Ammon's horn (tissue), 1 donor: ENCODE results near the gene PRDM11.

Experiments
- DNase-seq: peaks from one replicate; pipeline ENCODE4 v3.0.0-alpha.2; 2016; ENCODE audit warnings: low spot score

The PRDM11 gene

DNA sequence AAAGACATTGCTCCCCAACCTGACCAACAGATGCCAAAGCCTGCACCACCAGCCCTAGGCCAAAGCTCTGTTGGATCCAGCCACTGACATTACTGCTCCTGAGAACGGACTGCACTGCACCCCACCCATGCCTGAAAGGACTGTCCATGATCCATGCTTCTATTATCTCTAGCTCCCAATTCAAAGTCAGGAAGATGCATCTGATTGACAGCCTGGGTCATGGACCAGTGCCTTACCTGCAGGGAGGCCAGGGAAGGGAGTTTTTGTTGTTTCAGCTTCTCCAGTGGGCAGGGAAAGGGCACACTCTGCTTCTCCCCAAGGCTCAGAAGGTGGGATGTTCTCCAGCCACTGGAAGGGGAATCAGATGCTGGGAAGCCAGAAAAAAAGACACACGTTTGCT, 4.8 kb upstream of the PRDM11 start:
- DNase-seq: no peak

DNA sequence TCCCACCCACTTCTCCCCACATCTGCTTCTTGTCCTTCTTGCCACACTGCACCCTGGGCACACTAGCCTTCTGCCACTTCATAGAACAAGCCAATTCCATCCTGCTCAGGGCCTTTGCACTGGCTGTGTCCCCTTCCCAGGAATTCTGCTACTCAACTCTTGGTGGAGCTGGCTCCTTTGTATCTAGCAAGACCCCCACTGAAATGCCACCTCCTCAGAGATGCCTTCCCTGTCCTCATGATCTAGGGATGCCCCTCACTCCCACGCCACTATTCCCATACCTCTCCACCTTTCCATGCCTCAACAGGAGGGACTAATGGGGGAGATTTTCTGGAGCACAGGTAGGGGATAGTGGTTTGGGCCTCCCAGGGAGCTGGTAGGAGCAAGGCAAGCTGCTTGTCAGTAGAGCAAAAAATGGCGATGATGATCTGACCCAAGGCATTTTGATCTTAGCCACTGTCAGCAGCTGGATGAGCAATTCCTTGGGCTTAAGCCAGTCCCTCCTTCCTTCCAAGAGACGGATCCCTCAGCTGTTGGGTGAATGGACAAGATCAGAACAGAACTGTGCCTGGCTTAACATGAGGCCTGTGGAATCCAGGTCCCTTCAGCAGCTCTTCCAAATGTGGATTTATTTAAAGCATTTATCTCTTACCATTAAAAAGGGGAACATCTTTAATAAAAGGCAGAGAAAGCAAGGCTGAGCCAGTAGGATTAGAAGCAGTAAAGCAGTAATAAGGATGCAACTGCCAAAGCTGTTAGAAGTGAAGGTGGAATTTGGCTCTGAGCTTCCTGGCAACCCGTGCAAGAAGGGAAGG, 4.0 kb upstream of the PRDM11 start:
- no peak for DNase-seq

DNA sequence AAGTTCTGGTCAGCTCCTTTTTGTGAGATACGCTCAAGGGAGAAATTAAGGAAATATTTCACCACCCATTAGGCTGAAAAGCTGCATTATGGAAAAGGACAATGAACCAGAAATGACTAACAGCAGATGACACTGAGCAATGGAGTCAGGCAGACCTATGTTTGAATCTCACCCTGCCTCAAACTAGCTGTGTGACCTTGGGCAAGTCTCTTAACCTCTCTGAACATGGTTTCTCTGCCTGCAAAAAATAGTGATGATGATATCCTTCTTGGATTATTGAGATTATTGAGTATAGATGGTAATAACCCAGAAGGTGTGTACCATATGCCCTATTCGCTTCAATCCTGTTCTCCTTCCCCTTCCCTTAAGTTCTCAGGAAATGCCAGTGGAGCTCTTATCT, 2.9 kb upstream of the PRDM11 start:
- no peak for DNase-seq

DNA sequence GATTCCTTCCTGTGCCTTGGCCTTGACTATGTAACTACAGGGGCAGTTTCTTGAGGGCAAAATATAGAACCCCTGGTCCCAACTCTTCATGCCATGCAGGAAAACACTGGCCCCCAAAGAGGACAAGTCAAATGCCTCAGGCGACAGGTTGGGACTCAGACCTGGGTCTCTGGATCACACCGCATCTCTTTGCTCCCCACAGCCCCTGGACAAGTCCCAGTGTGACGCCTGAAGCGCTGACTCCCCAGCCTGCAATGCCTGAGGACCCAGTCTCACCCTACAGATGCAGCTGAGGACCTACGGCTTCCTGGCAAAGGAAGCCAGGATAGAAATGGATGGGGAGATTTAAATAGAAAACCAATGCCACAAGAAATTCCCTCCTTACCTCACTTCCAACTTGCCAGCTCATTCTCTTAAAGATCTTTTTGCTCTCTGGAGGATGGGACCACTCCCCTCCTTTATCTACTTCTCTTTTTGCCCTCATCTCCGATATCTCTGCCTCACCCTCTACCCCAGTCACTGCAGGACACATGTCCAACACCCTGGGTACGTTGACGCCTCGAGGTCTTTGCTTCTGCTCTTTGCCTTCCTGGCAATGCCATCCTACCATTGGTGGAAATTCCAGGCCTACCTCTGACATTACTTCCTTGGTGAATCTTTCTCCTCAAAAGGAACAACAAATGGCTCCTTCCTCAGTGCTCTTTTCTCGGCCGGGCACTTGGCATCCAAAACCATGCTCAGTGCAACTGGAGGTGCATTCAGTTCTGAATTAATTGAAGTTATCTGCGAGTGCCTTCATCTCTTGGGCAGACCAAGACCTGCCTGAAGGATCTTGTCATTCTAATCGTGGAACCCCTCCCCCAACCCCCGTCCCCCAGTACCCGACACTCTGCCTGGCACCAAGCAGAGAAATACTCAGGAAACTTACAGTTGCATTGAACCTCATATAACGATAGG, 2.0 kb upstream of the PRDM11 start:
- peak; percentile 1 for DNase-seq

DNA sequence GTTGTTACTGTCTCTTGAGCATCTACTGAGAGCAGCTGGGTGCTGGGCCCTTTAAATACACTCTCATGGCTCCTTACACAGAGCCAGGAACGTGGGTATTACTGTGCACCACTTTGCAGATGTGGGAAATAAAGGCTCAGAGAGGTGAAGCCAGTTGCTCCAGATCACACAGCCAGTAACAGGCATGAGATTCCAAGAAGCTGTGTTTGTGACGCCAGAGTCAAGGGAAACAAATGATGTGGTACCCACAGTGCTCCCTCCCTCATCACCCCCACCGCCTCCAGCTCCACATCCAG, 1.4 kb upstream of the PRDM11 start:
- no peak for DNase-seq

DNA sequence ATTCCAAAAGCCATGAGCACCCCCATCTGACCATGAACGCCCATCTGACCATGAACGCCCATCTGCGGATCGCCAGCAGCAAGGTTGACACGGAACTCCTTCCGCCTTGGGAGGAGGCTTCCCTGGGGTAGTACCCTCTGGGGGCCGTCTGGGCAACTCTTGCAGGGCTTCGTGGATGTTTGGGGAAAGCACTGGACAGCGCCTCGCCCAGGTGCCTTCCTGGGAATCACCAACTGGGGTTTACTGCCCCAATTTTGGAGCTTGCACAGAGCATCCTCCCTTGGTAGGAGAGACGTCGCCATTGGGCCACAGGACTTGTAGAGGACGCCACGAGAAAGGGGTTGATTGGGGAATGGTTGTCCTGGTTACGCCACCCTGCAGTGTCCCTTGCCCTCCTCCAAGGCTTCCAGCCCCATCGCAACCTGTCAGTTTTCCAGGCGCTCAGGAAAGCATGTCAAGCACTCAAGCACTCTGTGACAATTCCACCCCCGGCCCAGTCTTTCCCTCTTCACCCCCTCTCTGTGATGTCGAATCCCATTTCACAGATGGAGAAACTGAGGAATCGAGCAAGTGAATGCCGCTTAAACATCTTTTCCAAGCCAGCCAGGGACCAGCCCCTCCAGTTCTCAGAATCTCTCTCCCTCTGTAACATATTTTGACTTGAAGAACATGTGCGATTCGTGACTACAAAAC, 914 bp upstream of the PRDM11 start:
- no peak for DNase-seq

DNA sequence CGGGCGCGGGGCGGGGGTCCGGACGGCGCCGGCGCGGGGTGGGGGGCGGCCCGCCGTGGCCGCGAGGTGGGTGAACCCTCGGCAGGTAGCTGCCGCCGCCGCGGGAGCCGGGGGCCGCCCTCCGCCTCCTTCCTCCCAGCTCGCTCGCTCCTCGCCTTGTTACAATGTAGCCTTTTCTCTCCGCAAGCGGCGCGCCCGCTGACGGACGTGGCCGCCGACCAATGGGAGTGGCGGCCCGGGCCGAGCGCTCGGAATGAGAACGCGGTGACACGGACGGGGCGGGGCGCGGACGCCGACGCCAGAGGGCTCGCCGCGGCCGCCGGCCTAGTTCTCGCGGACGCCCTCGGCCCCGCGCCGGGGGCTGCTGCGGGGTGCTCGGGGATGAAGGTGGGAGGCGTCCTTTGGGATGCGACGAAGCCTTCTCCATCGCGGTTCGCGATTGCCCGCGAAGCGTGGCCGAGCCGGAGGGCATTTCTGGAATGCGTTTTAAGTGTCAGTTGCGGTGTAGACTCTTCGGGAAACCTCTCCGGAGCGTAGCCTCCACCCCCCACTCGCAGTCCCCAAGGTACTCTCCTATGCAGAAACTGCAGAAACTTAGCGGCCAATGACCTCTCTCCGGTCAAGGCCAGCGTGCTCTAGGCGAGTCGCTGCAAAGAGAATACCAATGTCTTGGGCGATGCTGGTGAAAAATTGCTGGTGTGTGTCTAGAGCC, 734 bp downstream of the PRDM11 start:
- peak; percentile 96 for DNase-seq

DNA sequence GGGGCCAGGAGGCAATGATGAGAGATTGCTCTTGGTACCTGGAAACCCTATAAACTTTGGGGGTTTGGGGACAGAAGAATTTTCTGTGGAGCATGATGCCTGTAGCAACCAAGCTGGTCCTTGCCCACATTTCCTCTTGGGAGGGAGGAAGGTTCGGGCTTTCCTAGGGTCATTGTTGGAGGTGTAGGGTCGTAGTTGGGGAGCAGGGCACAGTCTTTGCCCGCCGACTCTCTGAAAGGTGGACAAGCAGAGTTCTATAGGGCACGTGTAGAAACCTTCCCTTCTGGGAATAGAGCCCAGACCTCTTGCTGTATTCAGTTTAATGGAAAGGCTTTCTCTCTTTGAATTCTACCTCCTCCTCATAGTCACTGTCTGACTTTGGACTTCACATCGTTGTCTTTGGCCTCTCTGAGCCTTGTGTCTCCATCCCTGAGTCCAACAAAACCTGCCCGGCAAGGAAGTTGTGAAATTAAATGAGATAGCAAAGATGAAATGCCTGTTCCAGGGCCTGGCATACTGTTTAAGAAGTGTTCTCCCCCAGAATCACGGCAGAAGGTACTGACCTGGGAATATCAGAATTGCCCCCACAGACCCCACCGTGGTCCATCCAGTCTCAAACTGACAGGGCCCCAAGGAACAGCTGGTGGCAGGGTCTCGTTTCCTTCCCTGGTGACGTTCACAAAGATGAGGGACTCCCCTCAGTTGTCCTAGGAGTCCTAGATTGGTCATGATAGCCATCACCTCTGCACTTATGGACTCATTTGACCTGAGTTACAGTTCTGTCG, 1.6 kb downstream of the PRDM11 start:
- no peak for DNase-seq

DNA sequence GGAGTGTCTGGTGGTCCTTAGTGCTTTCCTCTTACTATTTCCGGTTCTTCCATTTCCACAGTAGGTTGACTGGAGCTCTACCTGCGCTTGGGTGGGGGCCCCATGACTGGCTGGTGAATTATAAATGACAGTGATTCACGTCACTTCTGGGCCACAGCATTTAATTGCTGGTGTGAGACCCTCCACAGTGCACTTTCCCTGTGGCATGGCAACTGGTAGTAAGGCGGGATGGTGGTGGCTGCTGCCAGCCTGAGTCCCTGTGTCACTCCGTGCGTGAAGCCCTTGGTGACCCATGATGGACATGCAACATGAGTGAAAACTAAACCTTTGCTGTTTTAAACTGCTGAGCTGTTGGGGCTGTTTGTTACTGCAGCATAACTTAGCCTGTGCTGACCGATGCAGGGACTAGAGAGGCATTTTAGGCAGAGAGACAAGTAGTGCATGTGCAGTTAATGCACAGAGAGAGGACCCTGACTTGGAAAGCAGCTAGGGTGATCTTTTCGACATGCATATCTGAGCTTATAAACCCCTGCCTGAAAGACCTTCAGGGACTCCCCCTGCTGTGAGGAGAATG, 3.1 kb downstream of the PRDM11 start:
- no peak for DNase-seq

DNA sequence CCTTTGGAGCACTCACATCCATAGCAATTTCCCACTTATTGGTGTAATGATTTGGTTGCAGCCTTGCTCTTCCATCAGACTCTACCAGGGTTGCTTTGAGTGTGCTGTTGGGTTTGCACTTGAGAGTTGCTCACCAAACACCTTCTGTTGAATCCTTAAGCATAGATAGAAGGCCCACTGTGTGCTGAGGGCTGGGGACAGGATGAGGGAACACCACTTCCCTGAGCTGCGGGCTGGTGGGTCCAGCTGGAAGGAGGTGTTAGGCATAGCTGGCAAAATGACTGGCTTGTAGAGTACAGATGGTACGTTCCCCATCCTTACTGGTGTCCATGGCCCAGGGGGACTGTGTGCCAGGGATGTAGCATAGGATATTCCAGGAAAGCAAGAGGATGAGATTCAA, 3.9 kb downstream of the PRDM11 start:
- no peak for DNase-seq

DNA sequence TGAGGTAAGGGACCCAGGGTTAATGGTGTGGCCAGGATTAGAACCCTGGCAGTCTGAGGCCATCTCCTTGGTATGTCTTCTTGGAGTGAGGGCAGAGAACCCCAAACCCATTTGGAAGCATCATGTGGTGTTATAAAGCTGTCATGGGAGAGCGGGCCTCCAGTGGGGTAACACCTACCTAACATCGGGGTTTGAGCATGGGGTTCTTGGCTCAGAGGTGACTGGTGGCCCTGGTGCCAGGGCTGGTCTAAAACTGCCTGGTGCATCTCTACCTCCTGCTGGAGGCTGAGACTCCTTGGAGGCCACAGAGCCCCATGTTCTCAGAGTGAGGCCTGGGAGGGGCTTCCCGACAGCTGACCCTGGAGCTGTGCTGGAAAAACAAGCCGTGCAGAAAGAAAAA, 4.5 kb downstream of the PRDM11 start:
- no peak for DNase-seq

DNA sequence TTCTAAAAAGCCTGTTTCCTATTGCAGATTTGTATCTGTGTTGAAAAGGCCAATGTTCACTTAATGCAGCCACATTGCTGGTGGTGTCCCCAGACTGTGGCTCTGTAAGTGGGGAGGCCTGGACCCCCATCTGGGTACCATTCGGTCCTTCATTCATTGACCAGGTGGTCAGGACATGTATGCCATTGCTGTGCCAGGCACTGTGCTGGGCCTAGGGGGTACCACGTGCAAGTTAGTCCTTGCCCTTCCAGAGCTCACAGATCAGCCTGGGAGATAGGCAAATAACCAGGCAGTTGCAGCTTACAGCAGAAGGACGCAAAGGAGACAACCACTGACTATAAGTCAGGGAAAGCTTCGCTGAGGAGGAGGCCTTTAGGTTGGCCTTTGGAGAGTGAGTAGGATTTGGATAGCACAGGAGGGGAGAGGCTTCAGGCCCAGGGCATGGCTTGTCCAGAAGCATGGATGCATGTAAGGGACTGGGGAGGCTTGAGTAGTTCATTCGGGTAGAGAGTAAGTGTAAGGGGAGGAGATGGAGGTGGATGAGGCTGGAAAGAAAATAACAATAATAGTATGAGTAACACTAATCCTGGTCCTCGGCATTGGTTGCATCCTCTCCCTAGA, 5.0 kb downstream of the PRDM11 start:
- no peak for DNase-seq

DNA sequence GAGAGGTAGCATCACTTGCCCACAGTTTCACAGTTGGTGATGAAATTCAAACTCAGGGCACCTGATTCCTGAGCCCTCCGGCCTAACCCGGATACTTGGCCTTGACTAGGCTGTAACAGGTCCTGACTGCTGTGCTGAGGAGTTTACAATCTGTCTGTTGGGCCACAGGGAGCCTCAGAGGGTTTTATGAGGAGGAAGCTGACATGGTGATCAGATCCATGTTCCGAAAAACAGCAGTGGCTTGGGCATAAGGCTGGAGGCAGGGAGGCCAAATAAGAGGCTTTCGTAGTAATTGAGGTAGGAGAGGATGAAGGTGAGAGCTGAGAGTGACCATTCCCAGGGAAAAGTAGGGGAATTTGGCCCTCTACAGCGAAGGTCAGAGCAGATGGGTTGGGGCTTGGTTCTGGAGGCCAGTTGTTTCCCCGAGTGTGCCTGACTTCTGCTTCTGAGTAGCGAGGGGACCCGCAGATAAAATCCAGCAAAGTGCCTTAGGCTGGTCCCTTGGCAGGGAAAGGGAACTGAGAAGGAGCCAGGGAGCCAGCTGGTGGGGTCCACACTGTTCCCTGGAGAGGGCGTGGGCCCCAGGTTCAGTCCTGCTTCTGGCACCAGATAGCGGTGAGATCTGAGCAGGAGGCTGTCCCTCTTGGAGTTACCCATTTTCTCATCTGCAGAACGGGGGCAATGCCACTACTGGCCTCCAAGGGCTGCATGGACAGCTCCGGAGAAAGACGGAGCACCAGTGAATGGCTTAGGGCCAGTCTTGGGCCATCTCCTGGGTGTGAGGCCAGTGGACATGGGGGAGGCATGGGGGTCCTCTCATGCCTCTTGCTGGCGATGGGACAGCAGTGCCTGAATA, 6.5 kb downstream of the PRDM11 start:
- no peak for DNase-seq

DNA sequence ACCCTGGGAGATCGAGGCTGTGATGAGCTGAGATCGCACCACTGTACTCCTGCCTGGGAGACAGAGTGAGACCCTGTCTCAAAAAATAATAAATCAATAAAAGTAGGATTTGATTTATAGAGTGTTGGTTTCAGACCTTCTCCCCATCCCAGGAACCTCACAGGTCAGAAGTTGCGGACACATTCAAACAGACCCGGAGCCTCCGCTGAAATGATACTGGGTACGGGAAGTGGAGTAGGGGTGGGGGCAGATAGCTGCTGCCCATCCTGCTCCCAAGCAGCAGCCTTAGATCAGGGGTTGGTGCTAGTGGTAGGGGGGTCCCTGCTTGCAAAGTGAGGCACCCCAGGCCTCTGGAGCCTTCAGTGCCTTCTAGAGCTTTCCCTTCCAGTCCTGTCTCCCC, 7.8 kb downstream of the PRDM11 start:
- DNase-seq: no peak

DNA sequence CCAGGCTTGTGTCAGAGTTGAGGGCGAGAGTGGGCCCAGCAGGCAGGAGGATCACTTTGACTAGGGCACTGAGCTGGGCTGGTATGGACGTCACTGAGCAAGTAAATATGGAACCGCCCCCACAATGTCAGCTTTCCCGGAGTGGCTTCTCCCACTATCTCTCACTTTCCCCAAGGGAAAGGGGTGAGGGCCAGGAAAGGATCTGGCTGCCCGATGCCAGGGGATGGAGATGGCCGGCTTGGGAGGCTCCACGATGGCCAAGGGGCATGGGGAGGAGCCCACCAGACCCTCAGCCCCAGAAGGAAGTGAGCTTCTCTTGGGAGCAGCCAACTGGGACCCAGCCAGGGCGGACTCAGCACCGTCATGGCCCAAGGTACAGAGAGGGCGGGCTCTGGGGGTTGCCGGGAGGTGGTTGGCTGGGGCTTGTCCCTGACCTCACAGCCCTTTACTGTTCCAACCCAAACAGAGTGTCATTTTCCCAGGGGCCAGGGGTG, 8.7 kb downstream of the PRDM11 start:
- DNase-seq: no peak

DNA sequence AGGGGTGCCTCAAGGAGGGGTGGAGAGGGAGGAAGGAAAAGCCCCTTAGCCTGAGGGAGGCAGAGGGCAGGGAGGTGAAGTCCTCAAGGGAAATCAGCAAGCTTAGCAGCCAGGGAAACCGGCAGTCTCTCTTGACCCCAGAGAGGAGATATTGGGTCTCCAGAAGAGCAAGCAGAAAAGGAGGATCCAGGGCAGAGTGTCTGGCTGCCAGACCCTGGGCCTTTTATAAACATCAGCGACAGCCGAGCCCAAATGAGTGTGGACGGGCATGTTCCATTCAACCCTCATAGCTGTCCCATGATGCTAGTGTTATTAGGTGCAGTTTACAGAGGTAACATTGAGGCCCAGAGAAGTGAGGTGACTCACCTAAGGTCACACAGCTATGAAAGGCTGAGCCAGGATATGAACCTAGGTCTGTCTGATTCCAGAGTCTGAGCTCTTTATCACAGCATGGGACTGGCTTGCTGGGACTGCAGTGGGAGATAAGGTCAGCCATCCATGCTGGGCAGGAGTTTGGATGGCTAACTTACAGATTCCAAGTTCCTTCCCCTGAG, 9.3 kb downstream of the PRDM11 start:
- DNase-seq: no peak

DNA sequence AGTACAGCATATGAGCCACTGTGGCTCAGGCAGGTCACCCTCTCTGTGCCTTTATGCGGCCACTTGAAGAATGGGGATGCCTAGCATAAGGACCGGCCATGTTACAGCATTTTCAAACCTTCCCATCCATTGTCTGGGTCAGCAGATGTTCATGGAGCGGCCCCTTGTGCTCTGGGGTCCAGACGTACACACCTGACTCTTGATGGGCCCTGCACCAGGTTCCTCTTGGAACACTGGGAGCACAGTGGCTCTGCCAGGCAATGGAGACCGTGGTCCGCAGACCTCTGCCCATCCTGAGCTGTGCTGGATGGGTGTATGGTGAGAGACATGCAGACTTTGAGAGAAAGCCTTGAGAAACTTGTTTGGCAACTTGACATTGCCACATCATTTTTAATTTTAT, 9.8 kb downstream of the PRDM11 start:
- DNase-seq: no peak

DNA sequence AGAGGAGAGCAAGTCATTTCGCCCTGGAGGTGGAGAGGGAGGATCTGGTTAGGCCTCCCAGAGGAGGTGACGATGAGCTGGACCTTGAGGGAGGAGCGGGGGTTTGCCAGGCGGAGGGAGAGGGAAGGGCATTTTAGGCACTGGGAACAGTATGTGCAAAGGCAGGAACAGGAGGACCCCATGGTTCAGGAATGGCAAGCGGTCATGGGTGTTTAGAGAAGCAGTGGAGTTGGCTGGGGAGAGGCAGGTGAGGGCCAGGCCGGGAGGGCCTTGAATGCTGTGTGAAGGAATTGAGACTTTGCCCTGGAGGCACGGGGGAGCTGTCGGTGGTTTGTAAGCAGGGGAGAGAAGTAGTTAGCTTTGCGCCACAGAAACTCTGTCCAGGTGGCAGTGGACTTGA, 10.3 kb downstream of the PRDM11 start:
- DNase-seq: no peak
